Right lung (tissue), 5 donors: Measurements from ENCODE around the gene PKIG. TPM values are rescaled to one million over a fixed set of nuclear protein-coding genes. Genes with fewer than 3 reads are reported as not detected.

Experiments used
- DNase-seq, 2 donors: peaks; one replicate each; pipeline ENCODE4 v3.0.0-alpha.2; 2013
- polyA plus RNA-seq, 5 donors: library from polyadenylated mRNA; unstranded; fragments of 120-200 nt; gene quantifications; one replicate each; pipeline versions ENCODE4 v1.2.1 to v1.2.3, GENCODE V29; 2013; ENCODE audit warnings: inconsistent platforms in 1 of 5, low replicate concordance in 1 of 5; ENCODE audit not compliant: insufficient read length in 5 of 5, insufficient read depth in 1 of 5

The PKIG gene
- polyA plus RNA-seq, 5 donors, result 49.1 to 68.5 (median 62.4) TPM

DNA sequence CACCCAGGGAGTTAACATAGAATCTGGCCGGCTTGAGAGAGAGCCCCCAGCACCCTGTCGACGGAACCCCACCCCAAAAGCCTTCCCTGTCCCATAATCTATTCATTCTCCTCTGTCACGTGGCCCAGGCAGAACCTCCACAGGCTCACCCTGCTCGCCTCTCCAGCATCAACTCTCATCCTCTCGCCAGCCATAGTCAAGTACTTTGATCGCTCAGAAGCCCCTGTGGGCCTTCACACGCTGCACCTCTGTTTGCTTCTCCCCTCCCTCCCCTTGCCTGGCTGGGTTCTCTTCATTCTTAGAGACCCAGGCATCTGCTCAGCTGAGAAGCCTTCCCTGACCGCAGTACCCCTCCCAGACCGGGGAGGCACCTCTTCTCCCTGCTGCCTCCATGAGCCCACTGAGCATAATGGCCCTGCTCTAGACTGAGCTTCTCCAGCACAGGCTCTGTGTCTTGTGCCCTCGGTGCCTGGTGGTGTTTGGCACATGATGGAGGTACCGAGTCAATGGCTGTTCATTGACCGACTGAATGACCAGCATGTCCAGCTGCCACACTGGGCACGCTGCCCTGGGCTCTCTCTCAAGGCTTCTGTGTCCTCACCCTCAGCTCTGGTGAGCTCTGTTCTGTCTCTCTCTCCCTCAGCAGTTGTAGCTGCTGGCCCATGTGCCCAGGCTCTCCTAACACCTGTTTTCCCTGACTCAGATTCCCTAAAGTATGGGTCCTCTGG, 33.7 kb downstream of the PKIG start:
- DNase-seq, result no peak

DNA sequence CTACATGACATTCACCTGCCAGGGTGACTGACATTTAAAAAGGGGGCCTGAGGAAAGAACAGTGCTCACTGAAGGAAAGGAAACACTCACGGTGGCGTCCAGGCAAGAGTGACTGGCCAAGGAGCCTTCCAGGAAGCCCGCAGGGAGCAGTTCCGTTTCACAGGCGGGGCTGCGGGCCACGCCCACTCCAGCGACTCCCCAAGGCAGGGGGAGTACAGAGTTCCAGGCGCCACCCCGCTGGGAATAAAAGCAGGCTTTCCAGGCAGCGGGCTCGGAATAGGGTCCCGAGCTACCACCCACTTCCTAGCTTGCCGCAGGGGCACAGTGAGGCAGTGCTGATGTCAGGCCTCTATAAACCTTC, 34.2 kb downstream of the PKIG start:
- DNase-seq, result no peak

DNA sequence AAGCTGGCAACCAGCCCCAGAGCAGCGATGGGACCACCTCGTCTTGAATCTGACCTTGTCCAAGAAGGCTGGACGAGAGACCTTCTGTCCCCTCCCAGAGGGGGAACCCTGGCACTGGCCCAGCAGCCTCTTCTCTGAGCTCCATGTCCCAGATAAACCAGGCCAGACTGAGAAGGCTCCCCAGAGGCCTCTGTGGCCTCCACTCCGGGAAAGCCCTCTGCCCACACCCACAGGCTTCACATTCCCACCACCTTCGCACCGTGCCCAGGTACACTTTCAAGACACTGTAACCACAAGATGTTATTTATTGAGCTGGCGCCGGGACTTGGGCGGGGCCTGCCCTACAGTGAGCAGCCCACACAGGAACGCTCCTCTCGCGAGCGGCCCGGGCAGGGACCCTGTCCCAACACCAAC, 35.9 kb downstream of the PKIG start:
- no peak for DNase-seq

DNA sequence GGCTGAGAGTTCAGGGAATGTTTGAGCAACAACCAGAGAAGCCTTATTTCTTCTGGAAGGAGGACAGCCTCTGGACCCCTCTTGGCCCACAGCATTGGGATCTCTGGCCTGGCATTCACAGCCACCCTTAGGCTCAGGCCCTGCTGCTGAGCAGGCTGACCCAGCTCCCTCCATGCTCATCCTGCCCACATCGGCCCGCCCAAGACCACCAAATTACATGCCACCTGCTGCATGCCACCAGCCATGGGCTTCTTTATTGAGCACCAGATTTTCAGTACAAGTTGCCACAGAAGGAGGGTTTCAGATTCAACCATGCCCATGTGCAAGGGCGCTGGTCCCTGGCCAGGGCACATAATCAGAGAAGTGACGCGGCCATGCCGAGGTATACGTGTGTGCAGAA, 36.9 kb downstream of the PKIG start:
- no peak for DNase-seq

DNA sequence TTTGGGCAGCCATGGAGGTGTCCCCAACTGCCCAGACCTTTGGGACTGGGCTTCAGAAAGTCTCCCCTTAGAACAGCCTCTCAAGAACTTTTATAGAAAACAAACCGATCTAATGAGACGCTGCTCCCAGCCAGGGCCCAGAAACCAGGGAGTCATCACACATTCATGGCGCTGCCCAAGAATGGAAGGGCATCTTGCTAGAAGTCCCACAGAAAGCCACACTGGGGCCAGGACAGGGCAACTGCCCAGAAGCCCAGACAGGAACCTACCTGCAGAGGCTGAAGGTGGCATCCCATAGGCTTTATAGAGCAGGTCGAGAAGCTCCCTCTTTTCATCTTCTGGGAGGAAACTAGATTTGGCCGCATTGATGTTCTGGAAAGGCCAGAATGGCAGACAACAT, 37.7 kb downstream of the PKIG start:
- DNase-seq, result no peak

DNA sequence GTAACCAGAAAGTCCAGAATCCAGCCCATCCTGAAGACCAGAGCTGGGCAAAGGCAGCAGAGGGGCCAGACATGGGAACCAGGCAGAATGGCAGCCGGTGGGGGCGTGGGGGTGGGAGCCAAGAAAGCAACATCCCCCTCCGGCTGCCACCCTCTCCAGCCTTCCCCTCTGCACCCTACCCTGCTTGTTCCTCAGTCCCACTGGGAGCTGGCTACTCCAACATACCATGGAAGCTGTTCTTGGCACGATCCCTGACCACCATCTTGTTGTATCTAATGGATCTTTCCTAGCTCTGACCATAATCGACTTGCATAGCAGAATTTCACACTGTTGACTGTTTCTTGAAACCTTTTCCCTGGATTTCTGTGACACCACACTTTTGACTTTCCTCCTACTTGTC, 38.9 kb downstream of the PKIG start:
- no peak for DNase-seq

DNA sequence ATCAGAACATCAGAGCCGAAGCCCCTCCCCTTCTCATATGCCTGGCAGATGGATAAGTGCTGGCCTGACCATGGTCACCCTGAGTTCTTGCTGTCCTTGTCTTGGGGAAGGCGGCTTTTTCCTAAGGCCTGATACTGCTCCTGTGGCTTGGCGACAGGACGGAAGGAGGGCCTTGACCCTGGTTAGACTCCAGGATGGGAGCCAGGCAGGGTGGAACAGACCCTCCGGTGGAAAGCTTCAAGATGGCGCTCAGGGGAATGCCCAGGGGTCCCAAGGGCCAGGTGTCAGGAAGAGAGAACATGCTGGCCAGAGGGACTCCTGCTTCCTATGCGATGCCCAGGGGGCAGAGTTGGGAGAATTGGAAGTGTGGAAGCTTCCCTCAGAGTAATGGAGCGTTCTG, 39.6 kb downstream of the PKIG start:
- DNase-seq, result no peak

DNA sequence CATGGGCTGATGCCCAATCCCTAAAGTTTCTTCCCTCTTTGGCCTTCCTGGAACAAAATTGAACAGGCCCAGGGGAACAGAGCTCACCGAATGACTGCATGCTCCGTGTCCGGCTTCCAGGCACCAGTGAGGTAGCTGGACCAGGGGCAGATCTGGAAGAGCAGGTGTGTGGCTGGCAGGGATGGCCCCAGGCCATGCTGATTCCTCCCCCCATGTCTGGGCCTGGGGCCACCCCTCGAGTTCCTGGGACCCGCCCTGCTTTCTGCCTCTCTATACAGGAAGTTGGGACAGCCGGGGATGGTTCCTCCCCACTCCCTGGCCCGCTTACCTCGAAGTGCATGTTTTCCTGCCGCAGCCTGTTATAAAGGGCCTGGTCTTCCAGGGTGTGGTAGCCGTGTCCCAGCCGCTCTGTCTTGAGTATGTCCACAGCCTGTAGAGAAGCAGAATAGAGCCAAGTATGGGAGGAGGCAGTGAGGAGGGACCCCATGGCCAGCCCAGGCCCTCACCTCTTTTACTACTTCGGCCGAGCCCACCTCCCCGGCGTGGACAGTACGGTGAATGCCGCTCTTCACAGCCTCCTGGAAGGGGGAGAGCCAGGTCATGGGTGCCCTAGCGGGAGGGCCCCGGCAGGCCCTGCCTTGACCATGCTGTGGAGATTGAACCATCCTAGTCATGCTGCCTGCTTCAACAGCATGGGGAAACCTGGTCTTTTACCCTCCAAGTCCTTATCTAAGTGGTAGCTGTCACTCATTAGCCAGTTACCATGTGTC, 40.3 kb downstream of the PKIG start:
- DNase-seq, result no peak

DNA sequence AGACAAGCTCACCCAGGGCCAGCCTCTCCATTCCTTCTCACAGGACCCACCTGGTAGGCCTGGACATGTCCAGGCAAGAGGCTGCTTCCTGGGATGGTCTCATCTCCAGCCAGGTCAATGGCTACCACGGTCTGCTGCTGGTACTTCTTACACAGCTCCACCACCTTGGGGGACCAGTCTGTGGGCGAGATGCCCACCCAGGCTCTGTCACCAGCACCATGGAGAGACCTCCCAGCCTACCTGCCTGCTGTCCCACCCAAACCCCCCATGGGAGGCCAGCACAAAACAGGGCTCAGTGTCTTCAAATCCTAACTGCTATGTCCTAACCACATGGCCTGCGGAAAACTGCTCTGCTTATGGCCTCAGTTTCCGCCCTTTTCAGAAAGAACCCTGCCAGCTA, 41.8 kb downstream of the PKIG start:
- no peak for DNase-seq

DNA sequence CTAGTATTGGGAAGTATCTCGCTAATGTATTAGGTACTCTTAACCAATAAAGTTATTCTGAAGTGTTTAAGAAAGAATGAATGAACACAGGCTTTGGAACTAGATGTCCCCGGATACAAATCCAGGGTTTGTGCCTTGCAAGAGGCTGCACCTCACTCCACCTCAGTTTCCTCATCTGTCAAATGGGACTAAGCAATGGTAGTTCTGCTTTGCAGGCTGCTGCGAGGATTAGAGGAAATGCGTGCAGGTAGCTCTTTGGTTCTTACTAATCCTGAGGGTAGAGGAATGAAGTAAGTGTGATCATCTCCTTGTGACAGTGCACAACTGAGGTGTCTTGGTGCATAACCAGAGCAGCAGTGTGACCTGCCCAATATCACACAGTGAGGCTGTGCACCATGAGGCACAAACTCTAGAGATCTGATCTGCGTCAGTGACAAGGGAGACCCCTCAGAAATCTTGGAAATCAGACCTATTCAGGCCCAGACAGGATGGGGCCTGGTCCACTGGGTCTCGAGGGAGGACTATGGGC, 42.4 kb downstream of the PKIG start:
- no peak for DNase-seq

DNA sequence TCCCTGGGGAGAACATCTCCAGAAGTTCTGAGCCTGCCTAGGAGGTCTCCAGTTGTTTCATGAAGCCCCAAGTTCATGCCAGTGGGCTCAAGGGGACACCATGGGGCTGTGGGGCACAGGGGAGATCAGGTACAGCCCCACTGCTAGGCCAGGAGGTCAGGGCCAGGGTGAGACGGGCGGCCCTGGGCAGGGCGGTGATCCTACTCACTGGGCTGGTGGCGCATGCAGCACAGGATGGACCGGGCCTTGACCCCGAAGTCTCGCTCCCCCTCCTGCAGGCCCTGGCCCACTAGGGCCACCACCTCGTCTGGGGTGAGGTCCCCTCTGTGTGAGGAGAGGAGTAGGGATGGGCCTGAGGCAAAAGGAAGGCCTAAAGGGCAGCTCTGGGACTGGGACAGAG, 43.0 kb downstream of the PKIG start:
- DNase-seq, result no peak

DNA sequence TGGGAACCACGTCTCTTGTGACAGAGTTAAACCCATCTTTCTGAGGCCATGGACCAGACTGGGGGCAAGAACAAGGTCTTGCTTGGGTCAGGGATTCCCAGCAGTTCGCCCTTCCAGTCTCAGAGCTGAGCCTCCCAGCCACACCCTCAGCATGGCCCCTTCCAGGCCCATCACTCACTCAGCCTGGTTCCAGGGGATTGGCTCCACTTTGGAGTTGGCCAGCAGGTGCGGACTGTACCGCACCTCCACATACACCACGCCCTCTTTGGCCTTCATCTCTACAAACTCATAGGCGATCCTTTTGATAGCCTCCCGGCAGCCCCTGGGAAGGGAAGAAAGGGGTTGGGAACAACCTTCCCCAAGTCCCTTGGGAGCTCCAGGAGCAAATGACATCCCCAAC, 43.9 kb downstream of the PKIG start:
- no peak for DNase-seq

DNA sequence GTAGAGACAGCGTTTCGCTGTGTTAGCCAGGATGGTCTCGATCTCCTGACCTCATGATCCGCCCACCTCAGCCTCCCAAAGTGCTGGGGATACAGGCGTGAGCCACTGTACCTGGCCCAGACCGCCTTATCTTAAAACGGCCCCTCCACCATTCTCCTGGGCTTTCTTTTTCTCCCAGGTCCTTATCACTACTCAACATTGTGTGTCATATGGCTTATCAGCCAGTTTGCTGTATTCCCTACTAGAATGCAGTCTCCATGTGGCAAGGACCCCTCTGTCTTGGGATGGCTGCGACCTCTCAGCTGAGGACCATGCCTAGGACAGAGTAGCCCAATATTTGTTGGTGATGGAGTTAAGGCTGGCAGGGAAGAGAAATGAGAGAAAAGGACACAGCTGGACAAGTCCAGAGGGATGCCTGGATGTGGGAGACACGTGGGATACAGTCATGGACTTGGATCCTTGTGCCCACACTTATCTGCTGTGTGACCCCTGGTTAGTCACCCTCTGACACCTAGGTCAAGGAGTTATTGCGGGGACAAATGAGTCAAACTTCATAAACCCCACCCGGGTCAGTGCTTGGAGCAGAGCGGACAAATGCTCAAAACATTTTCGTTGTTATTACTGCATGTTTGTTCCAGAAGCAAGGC, 45.1 kb downstream of the PKIG start:
- DNase-seq, result no peak

DNA sequence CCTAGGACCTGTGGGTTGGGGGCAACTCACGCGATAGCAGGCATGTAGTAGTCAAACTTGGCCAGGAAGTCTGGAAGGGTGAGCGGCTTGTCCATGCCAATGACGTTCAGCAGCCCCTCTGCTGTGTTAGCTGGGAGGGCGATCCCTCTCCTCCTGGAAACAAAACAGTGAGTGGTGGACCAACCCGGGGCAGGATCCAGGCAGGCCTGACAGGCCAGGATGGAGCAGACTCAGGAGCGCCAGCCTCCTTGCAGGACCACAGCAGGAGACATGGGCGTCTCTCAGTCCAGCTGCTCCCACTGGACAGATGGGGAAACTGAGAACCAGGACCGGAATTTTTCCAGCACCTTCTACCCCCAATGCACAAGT, 46.6 kb downstream of the PKIG start:
- DNase-seq, result no peak

DNA sequence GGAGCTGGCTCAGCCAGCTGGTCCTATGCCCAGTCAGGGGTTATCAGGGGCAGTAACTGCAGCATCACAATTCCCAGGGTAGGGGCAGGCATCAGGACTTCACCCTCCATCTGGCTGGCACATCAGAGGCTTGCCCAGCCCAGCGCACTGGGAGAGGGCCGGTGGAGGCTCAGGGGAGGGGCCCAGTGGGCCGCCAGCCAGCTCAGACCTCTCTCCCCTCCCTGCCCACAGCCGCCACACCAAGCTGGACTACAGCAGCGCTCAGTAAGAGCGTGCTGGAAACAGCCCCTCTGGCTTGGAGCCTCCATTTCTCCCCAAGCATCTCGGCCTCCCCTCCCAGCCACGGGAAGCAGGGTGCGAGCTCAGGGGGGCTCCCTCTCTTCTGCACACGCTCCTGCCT, 47.2 kb downstream of the PKIG start:
- no peak for DNase-seq

DNA sequence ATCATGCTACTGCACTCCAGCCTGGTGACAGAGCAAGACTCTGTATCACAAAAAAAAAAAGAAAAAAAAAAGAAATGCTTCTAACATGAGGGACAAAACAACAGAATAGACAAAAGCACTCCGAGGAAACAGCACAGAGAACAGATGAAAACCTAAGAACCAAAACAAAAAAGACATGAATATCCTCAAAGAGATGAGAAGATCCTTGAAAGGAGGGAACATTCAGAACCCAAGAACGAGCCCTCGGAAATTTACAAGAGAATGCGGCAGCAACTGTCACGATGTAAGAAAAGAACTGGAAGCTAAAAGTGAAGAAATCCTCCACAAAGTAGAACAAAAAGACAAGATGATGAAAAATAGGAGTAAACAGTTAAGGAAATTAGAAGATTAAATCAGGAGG, 47.9 kb downstream of the PKIG start:
- no peak for DNase-seq

DNA sequence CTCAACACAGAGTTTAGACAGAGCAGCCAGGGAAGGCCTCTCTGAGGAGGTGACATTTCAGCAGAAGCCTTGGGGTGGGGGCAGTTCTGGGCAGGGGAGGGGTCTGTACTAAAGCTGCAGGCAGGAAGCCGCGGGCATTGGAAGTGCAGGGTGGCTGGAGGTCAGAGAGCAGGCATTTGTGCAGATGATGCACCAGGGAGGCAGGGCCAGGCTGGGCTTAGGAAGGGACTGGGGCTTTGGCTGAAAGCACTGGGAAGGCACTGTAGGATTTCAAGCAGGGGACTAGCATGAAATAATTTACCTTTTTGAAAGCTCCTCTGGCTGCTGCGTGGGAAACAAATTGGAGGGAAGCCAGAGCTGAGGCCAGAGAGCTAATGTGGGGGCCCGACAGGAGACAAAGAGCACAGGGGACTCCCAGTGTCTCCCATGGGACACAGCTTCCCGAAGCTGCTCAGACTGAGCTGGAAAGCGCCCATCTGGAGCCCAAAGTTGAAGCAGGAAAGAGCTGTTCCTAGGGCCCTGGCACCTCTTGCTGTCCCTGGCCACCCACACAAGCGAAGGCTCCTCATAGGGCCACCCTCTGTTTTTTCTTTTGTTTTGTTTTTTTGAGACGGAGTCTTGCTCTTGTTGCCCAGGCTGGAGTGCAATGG, 49.8 kb downstream of the PKIG start:
- DNase-seq, result no peak

DNA sequence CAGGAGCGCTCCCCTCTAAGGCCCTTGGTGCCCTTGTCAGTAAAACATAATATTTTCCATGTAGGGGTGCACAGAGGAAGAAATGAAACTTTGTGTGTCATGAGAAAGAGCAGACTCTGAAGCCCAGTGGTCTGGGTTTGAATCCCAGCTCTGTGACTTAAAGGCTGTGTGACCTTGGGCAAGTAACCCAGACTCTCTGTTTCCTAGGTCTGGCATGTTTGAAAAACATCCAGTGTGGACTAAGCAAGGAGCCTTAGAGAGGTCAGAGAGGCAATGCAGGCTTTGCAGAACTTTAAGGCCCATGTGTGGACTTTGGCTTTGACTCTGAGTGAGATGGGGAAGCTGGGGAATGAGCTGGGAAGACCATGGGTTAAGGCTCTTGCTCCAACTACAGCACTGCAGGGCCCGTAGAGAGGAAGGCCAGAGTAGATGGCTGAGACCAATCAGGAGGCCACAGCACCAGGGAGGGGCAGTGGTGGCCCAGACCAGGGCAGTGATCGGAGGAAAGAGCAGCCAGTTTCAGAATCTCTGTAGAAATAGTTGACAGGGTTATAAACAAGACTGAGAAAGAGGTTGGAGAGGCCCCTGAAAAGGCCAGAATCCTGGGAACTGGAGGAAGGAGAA, 50.9 kb downstream of the PKIG start:
- no peak for DNase-seq

DNA sequence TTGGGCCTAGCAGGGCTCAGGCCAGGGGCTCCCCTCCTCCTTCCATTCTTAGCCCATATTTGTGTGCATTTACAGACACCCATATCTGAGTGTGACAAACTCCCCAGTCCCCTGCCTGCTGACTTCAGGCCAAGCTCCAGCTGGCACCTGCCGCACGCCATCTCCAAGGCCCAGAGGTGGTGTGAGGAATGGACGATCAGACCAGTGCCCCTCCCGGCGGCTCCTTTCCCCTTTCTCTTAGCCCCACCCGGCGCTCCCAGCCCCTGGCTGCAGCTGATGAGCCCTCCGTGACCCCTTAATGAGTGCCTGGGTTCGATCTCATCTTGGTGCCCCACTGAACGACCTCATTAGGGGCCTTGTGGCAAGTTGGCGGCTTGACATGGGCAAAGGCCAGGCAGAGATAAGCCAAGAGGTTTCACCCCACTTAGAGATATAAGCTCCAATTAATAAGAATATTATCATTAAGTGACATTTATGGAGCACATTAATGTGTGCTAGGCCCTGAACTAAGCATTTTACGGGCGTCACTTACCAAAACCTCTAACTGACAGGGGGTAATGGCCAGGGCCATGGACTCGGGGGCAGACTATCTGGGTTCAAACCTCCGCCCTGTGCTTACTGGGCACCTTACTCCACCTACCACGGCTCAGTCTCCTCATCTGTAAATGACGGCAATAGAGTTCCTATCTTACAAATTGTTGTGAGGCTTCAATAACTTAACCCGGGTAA, 51.7 kb downstream of the PKIG start:
- DNase-seq, result no peak

DNA sequence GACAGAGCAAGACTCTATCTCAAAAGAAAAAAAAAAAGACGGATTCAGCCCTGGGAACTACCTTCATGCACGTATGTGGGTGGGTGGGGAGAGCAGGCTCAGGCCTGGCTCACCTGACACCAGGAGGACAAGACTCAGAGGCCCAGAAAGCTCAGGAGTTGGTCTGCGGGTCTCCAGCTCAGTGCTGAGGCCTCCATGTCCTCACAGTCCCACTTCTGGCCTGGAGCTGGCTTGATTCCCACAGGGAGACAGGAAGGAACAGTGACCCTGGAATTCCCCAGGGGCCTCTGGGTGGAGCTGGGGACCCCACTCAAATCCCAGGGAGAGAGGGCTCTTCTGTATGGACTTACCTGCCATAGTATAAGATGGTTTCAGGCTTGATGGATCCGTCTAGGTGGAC, 53.5 kb downstream of the PKIG start:
- no peak for DNase-seq

DNA sequence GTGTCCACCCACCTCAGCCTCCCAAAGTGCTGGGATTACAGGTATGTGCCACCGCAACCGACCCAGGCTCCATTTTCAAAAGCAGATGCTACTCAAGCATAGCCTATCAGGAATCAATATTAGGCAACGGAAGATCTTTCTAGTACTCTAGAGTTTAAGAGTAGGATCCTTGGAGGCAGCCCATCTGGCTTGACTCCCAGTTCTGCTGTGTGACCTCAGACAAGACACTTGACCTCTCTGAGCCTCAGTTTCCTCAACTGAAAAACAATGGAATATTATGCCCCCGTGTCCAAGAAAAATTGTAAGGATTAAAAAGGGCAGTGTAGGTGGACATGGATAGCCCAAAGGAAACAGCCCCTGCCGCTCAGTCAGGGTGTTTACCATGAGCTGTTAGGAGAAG, 54.7 kb downstream of the PKIG start:
- DNase-seq, result no peak
